Activated CD8-positive, alpha-beta T cell treated with anti-CD3 and anti-CD28 coated beads for 36 hours (primary cell): ENCODE results near the gene CHRNA10. TPM values are rescaled to one million over a fixed set of nuclear protein-coding genes. Genes with fewer than 3 reads are reported as not detected.

Source experiments
- ATAC-seq: fragments of 200-7000 bp; cut with Tn5 transposase; one replicate; pipeline ENCODE4 v1.10.0; 2021; ENCODE audit warnings: mild to moderate bottlenecking, moderate library complexity
- CTCF ChIA-PET: fragments of 350-600 bp; sonication (Branson Sonifier 250); formaldehyde crosslinking; loops from one replicate; lab custom pipeline; 2021; ENCODE audit warnings: antibody characterized with exemption; lab: Charles Lee
- POLR2A ChIA-PET: fragments of 350-600 bp; sonication (Branson Sonifier 250); formaldehyde crosslinking; loops from one replicate; lab custom pipeline; 2021; ENCODE audit warnings: antibody characterized with exemption; lab: Charles Lee
- DNase-seq: peaks from one replicate; pipeline ENCODE4 v3.0.0-alpha.2; 2020
- H3K27ac Mint-ChIP-seq: one replicate; pipeline ENCODE4 v1.8.0; 2021; ENCODE audit warnings: mild to moderate bottlenecking, mixed read lengths
- H3K27me3 Mint-ChIP-seq: one replicate; pipeline ENCODE4 v1.8.0; 2021; ENCODE audit warnings: mixed read lengths
- H3K36me3 Mint-ChIP-seq: one replicate; pipeline ENCODE4 v1.8.0; 2021; ENCODE audit warnings: low read depth, mixed read lengths
- H3K4me1 Mint-ChIP-seq: one replicate; pipeline ENCODE4 v1.8.0; 2021; ENCODE audit warnings: low read depth, mixed read lengths
- H3K4me3 Mint-ChIP-seq: one replicate; pipeline ENCODE4 v1.8.0; 2021; ENCODE audit warnings: mild to moderate bottlenecking, moderate library complexity, mixed read lengths
- H3K9me3 Mint-ChIP-seq: one replicate; pipeline ENCODE4 v1.8.0; 2021; ENCODE audit warnings: mixed read lengths
- intact Hi-C: fragments of 100-400 bp; cut with micrococcal nuclease; formaldehyde crosslinking; loops from one replicate; pipeline ENCODE4 v1.10.0; 2022
- total RNA-seq, 2 experiments: library from RNA; stranded (reverse); gene quantifications; one replicate each; pipeline ENCODE4 v1.2.3, GENCODE V29; 2021
- TF ChIP-seq, protein P1 (sequence below): fragments of 200-600 bp; IDR thresholded peaks from one replicate; pipeline ENCODE4 v1.8.0; 2022; ENCODE audit warnings: antibody characterized with exemption, mild to moderate bottlenecking

The CHRNA10 gene
- total RNA-seq, 2 experiments from 2014 or later: 0.58 to 1.0 TPM

GRCh38 chr11:3685923-3686322 lies 14.7 kb upstream of the CHRNA10 start:
- POLR2A ChIA-PET: no interaction called here
- intact Hi-C loops: no loop called here
- Mint-ChIP-seq H3K4me1 (no peaks in the 10 kb centered on the region), H3K27me3 (no peaks in the 10 kb centered on the region), H3K36me3 (peaks cover 50% of the 10 kb centered on the region), H3K27ac (no peak overlapping the region), H3K4me3 (no peak overlapping the region), H3K9me3 (no peaks in the 10 kb centered on the region)
- no peak for DNase-seq
- TF ChIP-seq, protein P1, sequence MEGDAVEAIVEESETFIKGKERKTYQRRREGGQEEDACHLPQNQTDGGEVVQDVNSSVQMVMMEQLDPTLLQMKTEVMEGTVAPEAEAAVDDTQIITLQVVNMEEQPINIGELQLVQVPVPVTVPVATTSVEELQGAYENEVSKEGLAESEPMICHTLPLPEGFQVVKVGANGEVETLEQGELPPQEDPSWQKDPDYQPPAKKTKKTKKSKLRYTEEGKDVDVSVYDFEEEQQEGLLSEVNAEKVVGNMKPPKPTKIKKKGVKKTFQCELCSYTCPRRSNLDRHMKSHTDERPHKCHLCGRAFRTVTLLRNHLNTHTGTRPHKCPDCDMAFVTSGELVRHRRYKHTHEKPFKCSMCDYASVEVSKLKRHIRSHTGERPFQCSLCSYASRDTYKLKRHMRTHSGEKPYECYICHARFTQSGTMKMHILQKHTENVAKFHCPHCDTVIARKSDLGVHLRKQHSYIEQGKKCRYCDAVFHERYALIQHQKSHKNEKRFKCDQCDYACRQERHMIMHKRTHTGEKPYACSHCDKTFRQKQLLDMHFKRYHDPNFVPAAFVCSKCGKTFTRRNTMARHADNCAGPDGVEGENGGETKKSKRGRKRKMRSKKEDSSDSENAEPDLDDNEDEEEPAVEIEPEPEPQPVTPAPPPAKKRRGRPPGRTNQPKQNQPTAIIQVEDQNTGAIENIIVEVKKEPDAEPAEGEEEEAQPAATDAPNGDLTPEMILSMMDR: no peak
- ATAC-seq: no peak
- CTCF ChIA-PET: no interaction called here

GRCh38 chr11:3684819-3685172 lies 13.6 kb upstream of the CHRNA10 start:
- Mint-ChIP-seq H3K9me3 (no peaks in the 10 kb centered on the region), H3K27ac (no peak overlapping the region), H3K4me3 (no peak overlapping the region), H3K36me3 (peaks cover 55% of the 10 kb centered on the region), H3K27me3 (no peaks in the 10 kb centered on the region), H3K4me1 (no peaks in the 10 kb centered on the region)
- TF ChIP-seq, protein P1: no peak
- ChIA-PET CTCF (interaction anchor here (2.8 kb wide), 1 partner anchor 124 kb away, joined by 8 read pairs; the partner anchor contains the start of gene PGAP2), POLR2A (no interaction called here)
- no peak for DNase-seq
- ATAC-seq: no peak
- intact Hi-C loops: no loop called here

DNA sequence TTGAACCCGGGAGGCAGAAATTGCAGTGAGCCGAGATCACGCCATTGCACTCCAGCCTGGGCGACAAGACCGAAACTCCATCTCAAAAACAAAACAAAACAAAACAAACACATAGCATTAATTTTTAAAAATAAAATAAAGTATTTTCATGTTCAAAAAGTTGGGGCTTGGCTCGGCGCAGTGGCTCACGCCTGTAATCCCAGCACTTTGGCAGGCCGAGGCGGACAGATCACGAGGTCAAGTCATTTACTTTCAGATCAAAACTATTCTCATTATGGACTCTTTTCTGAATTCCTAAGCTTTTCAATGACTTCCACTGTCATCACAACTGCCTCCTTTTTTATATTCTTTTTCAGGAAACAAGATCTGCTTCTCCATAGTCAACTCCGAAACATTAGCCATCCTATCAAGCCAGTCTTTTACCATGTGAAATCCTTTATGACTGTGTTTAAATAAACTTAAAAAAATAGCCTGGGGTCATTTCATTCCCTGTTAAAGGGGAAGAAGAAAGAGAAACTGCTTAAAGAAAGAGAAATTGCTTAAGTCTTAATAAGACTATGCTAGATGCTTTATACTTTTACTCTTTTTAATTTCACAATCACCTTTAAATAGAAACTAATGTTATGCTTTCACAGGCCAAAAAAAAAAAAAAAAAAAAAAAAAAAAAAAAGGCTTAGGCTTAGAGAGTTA lies 13.1 kb upstream of the CHRNA10 start:
- Mint-ChIP-seq H3K4me3 (no peak overlapping the region), H3K36me3 (peaks cover 60% of the 10 kb centered on the region), H3K27me3 (no peaks in the 10 kb centered on the region), H3K9me3 (no peaks in the 10 kb centered on the region), H3K4me1 (no peaks in the 10 kb centered on the region), H3K27ac (no peak overlapping the region)
- POLR2A ChIA-PET: no interaction called here
- no peak for ATAC-seq
- intact Hi-C loops: no loop called here
- no peak for DNase-seq
- CTCF ChIA-PET: interaction anchor here (2.8 kb wide), 1 partner anchor 125 kb away, joined by 8 read pairs; the partner anchor contains the start of gene PGAP2
- TF ChIP-seq, protein P1: no peak

GRCh38 chr11:3683039-3683438 lies 11.9 kb upstream of the CHRNA10 start:
- no peak overlapping the region for H3K27ac Mint-ChIP-seq
- no peak overlapping the region for H3K4me3 Mint-ChIP-seq
- CTCF ChIA-PET: interaction anchor here (2.8 kb wide), 1 partner anchor 126 kb away, joined by 8 read pairs; the partner anchor contains the start of gene PGAP2
- H3K27me3 Mint-ChIP-seq: no peaks in the 10 kb centered on the region
- no peaks in the 10 kb centered on the region for H3K4me1 Mint-ChIP-seq
- TF ChIP-seq, protein P1: no peak
- H3K36me3 Mint-ChIP-seq: peaks cover 63% of the 10 kb centered on the region
- ATAC-seq (no peak), DNase-seq (no peak)
- intact Hi-C loops: no loop called here
- POLR2A ChIA-PET: no interaction called here
- no peaks in the 10 kb centered on the region for H3K9me3 Mint-ChIP-seq

GRCh38 chr11:3679077-3679476 lies 7.9 kb upstream of the CHRNA10 start:
- no peak overlapping the region for H3K27ac Mint-ChIP-seq
- no peaks in the 10 kb centered on the region for H3K9me3 Mint-ChIP-seq
- ChIA-PET CTCF (interaction anchor here (1.1 kb wide), 1 partner anchor 9 kb away, joined by 3 read pairs; no protein-coding TSS in a partner anchor), POLR2A (interaction anchor here (0.6 kb wide), 1 partner anchor 85 kb away, joined by 3 read pairs; no protein-coding TSS in a partner anchor)
- no peak for DNase-seq
- peaks cover 64% of the 10 kb centered on the region for H3K36me3 Mint-ChIP-seq
- TF ChIP-seq, protein P1: no peak
- intact Hi-C loops: no loop called here
- ATAC-seq: no peak
- no peak overlapping the region for H3K4me3 Mint-ChIP-seq
- H3K27me3 Mint-ChIP-seq: no peaks in the 10 kb centered on the region
- H3K4me1 Mint-ChIP-seq: no peaks in the 10 kb centered on the region
